GM19395 (cell line): Measurements from ENCODE around the gene MAD1L1.

Experiments
- ATAC-seq: cut with Tn5 transposase; IDR thresholded peaks from one replicate; pipeline ENCODE4 v1.9.1; 2021; ENCODE audit warnings: mild to moderate bottlenecking, moderate library complexity; ENCODE audit not compliant: unreplicated experiment

MAD1L1 gene

DNA sequence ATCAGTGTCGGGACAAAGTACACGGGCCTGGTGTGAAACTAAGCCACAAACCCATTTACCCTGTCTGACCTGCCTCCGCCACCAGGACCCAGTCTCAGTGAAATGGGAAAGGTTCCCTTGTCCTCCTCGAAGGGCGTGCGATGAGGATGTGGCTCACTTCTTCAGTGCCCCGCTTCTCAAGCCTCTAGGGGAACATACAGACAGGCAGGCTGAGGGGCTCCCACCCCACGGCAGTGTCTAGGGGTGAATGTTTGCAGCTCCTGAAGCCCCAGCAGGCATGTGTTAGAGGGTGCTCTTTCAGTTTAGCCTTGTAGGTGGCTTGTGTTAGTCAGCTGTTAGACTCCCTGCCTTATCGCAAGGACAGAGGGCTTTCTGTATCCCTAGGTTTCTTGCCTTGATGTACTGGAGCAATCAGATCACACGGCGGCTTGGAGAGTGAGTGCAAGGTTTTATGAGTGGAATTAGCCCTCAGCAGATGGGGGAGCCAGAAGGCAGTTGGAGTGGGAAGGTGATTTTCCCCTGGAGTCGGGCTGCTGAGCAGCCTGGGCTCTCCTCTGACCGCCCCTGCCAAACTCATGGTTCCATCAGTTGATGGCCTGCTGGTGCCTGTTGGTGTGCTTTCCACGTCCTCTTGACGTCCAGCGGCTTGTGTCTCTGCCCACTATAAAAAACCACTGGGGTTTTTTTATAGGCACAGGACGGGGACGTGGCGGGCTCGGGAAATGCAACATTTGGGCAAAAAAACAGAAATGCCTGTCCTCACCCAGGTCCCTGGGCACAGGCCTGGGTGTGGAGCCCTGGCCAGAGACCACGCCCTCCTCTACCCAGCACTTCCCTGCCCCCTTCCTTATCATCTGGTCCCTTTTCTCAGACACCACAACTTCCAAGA lies 10.0 kb upstream of the MAD1L1 start:
- ATAC-seq, result peak; percentile 32

DNA sequence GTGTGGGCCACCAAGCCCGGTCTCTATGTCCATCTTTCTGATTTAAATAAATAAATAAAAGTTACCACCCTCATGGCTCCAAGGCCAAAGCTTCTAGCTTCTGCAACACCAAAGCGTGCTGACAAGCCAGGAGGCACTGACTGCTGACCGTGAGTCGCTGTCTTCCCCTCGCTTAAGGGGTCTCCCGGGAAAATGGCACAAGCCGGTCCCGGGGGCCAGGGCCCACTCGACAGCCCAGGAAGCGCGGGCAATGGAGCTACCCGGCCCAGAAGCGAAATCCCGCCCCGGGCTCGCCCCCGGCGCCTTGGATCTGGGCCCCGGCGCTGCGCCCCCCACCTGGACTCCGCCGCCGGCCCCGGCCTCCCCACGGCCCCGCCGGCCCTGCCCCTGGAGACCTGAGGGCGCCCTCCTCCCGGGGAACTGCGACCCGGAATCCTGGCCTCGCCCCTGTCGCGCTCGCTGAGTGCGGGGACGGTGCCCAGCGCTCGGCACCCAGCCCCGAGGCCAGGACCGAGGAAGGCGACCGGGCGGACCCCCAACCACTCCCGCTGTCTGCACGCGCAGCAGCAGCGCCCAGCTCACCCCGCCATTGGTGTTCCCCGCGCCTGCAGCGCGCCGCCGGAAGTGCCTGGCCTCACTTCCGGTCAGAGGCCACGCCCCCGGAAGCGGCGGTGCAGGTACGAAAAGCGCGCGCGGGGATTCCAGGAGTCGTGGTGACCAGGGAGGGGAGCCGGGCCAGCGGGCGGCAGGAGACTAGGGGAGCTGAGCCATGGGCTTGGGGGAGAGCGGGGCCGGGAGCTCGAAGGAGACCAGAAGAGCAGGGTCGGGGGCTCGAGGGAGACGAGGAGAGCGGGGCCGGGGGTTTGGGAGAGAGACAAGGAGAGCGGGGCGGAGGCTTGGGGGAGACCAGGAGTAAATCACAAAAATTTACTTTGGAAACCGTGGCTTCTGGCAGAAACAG lies 9.1 kb upstream of the MAD1L1 start, which contains the start of the genes MRM2 and NUDT1:
Gene MRM2, minus strand, starts transcription at position 626 of the 961 bp plus-strand sequence. Its CDS starts 36 bp downstream, at position 590.
Gene NUDT1, plus strand, starts transcription at position 647 of the 961 bp plus-strand sequence. CDS start 2,349 bp downstream, outside the sequence.
- peak; percentile 60 for ATAC-seq

DNA sequence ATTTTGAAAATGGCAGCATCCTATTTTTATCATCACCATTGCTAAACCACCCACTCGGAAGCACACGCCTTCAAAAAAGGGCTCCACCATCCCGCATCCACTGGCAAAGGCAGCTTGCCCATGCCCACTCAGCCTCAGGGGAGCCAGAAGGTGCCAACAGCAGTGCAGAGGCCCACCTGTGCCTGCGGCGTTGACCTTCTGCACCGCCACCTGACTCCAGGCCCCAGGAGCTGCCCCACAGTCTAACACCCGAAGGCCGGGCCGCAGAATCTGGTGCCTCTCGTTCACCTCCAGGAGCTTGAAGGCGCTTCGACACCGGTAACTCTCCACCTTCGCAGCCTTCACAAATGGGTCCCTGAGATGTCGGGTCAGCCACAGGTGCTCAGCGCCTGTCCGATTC lies 6.5 kb upstream of the MAD1L1 start:
- ATAC-seq, result no peak

DNA sequence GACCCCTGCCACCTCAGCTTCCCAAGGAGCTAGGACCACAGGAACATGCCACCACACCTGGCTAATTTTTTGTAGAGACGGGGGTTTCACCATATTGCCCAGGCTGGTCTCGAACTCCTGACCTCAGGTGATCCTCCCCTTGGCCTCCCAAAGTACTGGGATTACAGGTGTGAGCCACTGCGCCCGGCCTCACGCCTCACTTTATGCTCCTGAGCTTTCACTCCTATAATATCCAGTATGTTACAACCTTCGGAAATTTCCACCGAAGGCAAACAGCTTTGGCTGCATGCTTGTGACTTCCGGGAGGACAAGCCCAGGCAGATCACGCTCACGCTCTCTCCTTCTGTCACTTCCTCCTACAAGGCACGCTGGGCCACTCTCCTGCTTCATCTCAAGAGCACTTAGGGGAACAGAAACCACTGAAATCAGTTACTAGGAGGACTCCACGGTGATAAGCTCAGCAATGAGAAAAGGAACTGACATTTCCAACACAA lies 4.4 kb upstream of the MAD1L1 start:
- ATAC-seq, result peak; percentile 69

DNA sequence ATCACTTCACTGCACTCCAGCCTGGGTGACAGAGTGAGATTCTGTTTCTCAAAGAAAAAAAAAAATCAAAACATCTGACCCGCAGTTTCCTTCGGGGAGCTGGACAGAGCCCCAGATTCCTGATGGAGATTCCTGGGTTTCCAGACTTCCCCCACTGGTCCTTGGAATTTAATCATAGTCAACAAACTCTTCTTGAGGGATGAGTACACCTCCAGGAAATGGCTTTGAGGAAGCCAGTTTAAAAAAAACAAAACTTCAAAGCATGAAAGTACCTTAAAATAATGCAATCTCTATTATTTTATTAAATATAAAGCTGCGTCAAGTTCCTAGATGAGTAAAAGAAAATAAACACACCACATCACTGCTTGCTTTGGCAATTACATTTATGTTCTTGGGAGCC lies 1.2 kb upstream of the MAD1L1 start:
- ATAC-seq, result no peak

DNA sequence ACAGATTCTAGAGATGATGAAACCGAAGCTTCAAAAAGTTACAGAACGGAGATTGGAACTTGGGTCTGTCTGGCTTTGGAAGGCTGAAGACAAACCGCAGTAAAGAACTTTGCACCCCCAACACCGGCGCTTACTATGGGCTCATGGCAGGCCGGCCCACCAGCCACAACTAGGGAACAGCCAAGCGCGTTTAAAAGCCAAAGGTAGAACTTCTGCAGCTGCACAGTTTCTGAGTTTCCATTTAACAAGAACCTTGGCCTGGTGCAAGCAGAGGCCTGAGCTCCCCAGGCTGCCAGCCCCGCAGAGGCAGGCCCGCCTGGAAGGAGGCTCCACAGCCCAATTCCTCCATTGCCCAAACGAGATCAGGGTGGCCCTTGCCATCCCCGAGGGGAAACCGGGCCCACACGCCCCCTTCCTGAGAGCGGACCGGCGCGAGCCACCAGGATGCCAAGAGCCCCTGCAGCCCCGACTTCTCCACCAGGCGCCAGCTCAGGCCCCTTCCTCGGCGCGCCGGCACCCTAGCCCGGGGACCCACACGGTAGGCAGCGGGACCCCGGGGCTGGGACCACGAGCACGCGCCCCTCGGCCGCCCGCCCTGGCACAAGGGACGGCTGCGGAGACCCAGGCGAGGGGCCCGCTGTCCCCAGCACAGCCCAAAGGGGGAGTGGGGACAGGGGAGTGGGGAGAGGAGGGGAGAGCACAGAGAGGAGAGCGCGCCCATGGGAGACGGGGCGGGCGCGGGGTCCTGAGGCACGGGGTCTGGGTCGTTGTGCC lies 566 bp downstream of the MAD1L1 start:
- ATAC-seq, result peak; percentile 28

DNA sequence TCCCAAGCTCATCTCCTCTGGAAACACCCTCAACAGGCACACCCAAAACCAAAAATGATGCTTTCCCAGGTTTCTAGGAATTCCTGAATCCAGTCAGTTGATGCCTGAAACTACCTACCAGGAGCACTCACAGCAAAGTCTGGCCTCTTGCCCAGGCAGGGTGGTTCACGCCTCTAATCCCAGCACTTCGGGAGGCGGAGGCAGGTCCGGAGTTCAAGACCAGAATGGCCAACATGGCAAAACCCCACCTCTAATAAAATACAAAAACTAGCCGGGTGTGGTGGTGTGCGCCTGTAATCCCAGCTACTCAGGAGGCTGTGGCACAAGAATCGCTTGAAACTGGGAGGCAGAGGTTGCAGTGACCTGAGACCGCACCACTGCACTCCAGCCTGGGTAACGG lies 1.9 kb downstream of the MAD1L1 start:
- no peak for ATAC-seq

DNA sequence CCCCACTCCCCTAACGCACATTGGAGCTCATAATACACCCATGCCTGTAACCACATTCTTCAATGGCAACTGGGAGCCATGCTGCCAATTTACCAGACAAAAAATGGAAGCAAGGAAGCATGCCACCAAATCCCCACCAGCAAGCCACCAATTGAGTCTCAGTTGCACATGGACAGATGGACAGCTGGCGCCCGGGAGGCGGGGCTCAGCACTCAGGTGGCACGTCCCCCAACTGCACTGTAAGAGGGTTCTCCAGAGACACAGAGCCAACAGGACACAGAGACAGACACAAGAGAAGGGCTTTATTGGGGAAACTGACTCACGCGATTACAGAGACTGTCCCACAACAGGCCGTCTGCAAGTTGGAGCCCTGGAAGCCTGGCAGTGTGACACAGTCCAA lies 2.5 kb downstream of the MAD1L1 start:
- ATAC-seq, result no peak

DNA sequence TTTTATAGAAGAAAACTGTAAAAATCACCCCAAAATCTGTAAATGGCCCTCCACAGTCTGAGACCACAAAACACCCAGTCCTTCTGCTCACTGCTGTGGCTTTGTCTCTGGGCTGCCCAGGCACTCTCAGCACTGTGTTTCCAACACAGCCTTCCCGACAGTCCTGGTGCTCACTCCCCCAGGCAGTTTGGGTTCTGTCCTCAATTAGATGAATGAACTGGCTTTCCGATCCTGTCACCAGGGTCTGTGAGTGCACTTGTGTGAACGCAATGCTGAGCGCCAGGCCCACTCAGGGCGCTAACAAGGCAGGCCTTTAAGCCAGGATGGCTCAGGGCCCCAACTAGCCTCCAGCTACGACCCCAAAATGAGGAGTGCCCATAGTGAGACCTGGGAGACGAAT lies 3.3 kb downstream of the MAD1L1 start:
- no peak for ATAC-seq

DNA sequence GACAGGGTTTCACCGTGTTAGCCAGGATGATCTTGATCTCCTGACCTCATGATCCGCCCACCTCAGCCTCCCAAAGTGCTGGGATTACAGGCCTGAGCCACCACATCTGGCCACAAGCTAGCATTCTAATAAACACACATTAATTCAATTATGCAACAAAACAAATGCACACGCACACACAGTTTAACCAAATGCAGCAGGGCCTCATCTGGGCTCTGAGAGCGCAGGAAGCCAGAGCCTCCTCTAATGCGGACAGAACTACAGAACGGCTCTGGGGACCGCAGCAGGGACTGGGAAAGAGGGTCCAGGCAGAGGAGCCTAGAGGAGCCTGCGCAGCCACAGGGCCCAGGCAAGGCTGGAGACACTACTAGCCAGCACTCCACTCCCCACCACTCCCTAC lies 3.8 kb downstream of the MAD1L1 start:
- ATAC-seq, result no peak

DNA sequence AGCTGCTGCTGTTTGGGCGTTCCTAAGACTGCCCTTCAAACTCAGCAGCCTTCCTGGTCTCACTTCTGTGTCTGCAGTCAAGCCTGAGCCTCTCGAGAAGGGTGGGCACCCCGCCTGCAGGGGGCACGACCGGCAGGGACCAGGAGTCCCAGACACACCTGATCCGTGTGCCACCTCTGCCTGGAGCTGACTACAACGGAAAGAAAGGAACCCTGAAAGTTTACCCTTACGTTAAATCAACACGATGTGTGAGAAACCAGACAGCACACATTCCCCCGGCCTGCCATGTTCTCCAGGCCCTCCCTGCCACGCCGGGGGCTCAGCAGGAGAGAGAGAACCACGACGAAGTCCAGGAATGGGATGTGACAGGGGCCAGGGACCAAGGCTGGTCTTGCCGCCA lies 5.0 kb downstream of the MAD1L1 start:
- ATAC-seq, result no peak

DNA sequence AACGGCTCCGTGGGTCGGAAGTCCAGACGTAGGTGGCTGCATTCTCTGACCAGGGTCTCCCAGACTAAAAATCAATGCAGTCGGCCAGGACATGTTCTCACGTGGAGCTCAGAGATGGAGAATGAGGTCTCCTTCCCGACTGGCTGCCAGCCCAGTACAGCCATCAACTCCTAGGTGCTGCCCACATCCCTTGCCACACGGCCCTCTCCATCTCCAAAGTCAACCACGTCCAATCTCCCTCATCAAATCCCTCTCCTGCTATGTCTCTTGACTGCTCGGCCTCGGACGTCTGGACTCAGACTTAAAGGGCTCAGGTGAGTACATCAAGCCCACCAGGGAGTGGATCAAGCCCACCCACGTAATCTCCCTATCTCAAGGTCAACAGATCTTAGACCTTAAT lies 6.9 kb downstream of the MAD1L1 start:
- no peak for ATAC-seq

DNA sequence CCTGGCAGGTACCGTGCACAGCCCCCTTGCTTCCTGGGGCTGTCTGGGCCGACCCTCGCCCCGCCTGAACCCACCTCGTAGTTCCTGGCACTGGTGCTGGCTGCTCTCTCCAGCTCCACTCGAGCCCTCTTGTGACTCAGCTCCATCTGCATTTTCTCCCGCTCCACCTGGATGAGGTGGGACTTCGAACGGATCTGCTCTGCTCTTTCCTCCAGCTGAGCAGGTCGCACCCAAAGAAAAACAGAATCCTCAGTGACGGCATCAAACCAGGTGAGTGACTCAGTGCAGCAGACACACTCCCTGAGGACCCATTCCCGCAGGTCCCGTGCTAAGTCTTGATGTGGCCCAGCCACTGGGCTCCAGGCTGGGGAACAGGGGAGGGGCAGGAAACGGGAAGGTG lies 7.4 kb downstream of the MAD1L1 start:
- ATAC-seq, result no peak

DNA sequence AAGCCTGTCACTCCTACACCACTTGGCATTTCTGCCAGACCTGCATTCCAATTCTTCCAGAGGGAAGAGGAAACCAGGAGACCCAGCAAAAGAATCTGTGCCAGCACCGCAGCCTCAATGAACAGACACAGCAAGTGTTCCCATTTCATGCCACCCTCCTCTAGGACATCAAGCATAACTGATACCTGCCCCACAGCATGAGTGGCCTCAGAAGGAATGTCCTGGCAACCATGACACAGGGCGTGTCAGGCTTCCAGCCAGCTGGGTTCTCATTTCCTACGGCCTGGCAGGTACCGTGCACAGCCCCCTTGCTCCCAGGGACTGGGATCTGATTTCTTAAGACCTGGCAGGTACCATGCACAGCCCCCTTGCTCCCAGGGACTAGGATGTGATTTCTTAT lies 7.8 kb downstream of the MAD1L1 start:
- no peak for ATAC-seq

DNA sequence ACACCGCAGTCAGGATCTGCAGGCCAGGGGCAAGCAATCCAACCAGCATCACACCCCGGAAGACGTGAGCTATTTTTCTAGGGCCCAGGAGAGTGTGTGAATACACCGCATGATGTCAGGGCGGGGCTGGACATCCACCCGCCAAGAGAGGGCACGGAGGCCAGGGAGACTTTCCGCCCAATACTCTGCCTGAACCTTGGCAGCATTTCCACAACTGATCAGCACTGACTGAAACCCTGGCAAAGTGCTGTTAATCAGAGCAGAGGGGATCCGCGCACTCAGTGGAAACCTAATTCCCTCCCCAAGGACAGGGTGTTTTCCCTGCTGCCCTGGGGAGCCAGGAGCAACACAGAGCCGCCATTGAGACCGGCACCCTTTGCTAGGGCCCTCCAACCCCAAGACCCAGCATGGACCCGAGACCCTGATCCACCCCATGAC lies 8.2 kb downstream of the MAD1L1 start:
- no peak for ATAC-seq

DNA sequence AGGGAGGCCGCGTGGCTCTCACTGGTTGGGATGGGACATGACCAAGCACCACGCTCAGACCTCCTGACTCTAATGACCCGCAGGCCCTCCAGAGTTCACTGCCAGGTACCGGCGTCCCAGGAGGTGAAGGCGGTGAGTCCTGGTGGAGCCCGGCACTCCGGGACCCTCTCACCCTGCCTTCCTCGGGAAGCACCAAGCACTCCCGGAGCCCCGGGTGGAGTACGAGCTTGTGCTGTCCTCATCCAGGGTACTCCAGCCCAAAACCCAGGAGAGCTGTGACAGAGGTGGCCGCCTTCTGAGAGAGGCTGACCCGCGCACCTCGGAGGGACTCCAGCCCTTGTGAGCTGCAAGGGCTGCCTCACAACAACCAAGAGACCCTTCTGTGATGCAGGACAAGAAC lies 9.4 kb downstream of the MAD1L1 start:
- ATAC-seq, result no peak

DNA sequence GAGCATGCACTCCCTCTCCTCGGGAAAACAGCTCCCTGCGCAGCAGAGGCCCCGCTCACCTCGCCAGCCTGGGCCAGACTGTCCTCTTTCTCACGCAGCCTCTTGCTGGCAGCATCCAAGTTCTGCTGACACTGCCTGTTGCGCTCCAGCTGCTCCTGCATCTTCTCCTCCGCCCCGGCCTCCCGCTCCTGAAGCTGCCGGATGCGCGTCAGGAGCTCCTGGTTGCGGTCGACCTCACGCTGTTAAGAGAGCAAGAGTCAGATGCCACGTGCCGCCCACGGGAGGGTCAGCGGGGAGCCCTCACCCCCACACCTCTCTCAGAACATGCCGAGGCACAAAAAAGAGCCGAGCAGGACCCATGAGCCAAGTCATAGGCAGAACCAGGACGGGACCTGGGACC lies 10.2 kb downstream of the MAD1L1 start:
- no peak for ATAC-seq

DNA sequence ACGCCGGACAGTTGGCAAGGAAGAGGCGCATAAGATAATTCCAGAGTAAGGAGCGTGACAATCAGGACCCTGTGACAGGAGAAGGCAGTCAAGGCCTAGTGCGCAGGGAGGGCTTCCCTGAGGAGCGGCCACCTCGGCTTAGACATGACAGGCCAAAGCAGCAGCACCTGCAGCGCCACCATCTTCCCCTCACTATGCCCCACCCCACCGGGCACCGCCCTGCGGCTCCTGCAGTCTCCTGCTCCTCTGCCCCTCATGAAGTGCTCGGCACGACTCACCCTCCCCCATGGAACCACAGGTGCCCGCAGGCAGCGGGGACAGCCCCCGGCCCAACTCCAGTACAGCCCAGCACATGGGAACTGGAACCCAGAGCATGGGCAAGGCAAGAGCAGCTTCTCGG lies 11.8 kb downstream of the MAD1L1 start:
- no peak for ATAC-seq

DNA sequence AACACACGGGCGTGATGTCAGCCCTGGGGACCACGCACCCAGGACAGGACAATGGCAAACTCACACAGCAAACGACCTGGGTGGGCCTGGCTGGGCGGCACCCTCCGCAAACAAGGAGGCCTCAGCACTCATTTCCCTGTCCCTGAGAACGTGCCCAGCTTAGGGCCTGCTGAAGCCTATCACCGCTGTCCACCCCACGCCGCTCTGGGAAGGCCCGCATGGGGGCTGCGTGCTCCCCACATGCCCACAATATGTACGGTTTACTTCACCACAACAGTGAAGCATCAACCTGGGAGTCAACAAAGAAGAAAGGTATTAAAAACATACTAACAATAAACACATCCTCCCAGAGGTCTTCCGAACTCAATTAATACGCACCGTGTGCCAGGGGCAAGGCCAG lies 12.2 kb downstream of the MAD1L1 start:
- ATAC-seq, result no peak

DNA sequence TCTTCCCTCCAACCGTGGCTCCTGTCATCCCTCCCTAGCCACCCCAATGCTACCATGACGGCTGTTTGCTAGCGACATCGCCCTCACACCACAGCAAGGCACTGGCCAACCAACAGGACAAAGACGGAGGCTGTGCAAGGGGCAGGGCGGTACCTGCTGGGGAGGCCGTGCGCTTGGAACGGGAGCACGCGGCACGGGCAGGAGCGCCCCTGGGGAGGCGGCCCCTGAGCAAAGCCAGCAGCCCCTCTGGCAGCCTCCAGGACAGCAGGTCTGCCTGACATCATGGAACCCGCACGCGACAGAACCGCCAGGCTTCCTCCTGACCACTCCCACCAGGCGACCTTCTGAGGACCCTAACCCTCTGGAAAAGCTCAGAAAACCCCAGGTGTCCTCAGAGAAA lies 12.7 kb downstream of the MAD1L1 start:
- ATAC-seq, result no peak

DNA sequence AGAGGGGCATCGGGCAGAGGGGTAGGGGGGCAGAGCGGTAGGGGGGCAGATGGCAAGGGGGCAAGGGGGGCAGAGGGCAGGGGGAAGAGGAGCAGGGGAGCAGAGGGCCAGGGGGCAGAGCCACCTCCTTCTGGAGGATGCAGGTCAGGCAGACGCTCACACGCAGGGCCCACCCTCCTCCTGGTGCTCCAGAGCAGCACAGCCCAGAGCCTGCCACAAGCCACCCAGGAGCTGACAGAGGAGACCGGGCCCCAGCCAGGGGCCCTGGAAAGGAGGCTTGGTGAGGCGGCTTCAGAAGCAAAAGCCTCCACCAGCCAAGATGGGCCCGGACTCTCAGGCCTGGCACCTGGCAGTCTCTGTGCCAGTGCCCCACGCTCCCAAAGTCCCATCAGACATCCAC lies 13.1 kb downstream of the MAD1L1 start:
- ATAC-seq, result no peak
